HepG2 (cell line): ENCODE data around the gene CHMP1A. TPM values are rescaled to one million over a fixed set of nuclear protein-coding genes. Genes with fewer than 3 reads are reported as not detected.

Experiments
- ATF7-NPFF ChIP-seq: sonication (generic); formaldehyde crosslinking; IDR thresholded peaks from 2 replicates; pipeline ENCODE4 v1.8.1; 2023; ENCODE audit warnings: mild to moderate bottlenecking, low read depth, missing genetic modification reagents, moderate library complexity
- FLYWCH1 ChIP-seq: sonication (generic); formaldehyde crosslinking; IDR thresholded peaks from 2 replicates; pipeline ENCODE4 v1.8.1; 2023; ENCODE audit warnings: mild to moderate bottlenecking, missing genetic modification reagents
- GATA4 ChIP-seq: sonication (generic); IDR thresholded peaks from 2 replicates; pipeline ENCODE4 v1.6.1; 2016; ENCODE audit warnings: antibody characterized with exemption, low read depth, borderline replicate concordance
- HDAC1 ChIP-seq: sonication (generic); formaldehyde crosslinking; IDR thresholded peaks from 2 replicates; pipeline ENCODE4 v1.5.1; 2020; ENCODE audit warnings: mild to moderate bottlenecking, missing genetic modification reagents
- HNF4G ChIP-seq, 2 experiments: sonication (generic) in 1 of 2; formaldehyde crosslinking in 1 of 2; IDR thresholded peaks; 2 replicates each; pipeline versions ENCODE4 v1.4.0 to v1.6.1; 2011 to 2020; ENCODE audit warnings: borderline replicate concordance in 2 of 2, low read depth in 2 of 2, mild to moderate bottlenecking in 2 of 2, low read length in 1 of 2, missing genetic modification reagents in 1 of 2, moderate library complexity in 1 of 2
- HOXA3 ChIP-seq: sonication (generic); formaldehyde crosslinking; IDR thresholded peaks from 2 replicates; pipeline ENCODE4 v1.5.0; 2020; ENCODE audit warnings: missing genetic modification reagents
- KLF12 ChIP-seq: sonication (generic); formaldehyde crosslinking; IDR thresholded peaks from 2 replicates; pipeline ENCODE4 v1.4.0; 2020; ENCODE audit warnings: missing genetic modification reagents, borderline replicate concordance
- MTA1 ChIP-seq: sonication (generic); formaldehyde crosslinking; IDR thresholded peaks from 2 replicates; pipeline ENCODE4 v1.4.0; 2020; ENCODE audit warnings: missing genetic modification reagents, mild to moderate bottlenecking, borderline replicate concordance
- NFE2L1 ChIP-seq: sonication (generic); formaldehyde crosslinking; IDR thresholded peaks from 2 replicates; pipeline ENCODE4 v1.4.0; 2020; ENCODE audit warnings: missing genetic modification reagents, mild to moderate bottlenecking, borderline replicate concordance
- NONO ChIP-seq, 2 experiments: fragments of 450-650 bp in 1 of 2; sonication (generic) in 1 of 2; formaldehyde crosslinking in 1 of 2; IDR thresholded peaks in 1 of 2; conservative IDR thresholded peaks in 1 of 2; 2 replicates each; pipeline versions ENCODE4 v1.6.1 to v1.8.0; 2017 to 2022; ENCODE audit warnings: mild to moderate bottlenecking in 1 of 2, missing genetic modification reagents in 1 of 2, moderate library complexity in 1 of 2
- PRPF4 ChIP-seq: fragments of 200-400 bp; formaldehyde crosslinking; IDR thresholded peaks from 2 replicates; pipeline ENCODE4 v1.6.1; 2016; ENCODE audit warnings: low read length, low read depth; ENCODE audit not compliant: poor library complexity, severe bottlenecking
- RAD21 ChIP-seq: fragments of 450-650 bp; formaldehyde crosslinking; IDR thresholded peaks from 2 replicates; pipeline ENCODE4 v1.5.0; 2020; ENCODE audit warnings: mild to moderate bottlenecking
- SIN3B ChIP-seq: fragments of 150-350 bp; IDR thresholded peaks from 2 replicates; pipeline ENCODE4 v1.6.1; 2014; ENCODE audit warnings: low read length
- SIX4 ChIP-seq: sonication (generic); formaldehyde crosslinking; IDR thresholded peaks from 2 replicates; pipeline ENCODE4 v1.4.0; 2020; ENCODE audit warnings: missing genetic modification reagents
- SRSF4 ChIP-seq: fragments of 200-400 bp; formaldehyde crosslinking; IDR thresholded peaks from one replicate; pipeline ENCODE4 v1.6.1; 2018; ENCODE audit warnings: mild to moderate bottlenecking, low read depth, low read length, moderate library complexity; ENCODE audit not compliant: poor library complexity, severe bottlenecking
- TEAD3 ChIP-seq: optimal IDR thresholded peaks from 2 replicates; pipeline ENCODE3; 2016; ENCODE audit warnings: borderline replicate concordance
- TP53 ChIP-seq: sonication (generic); formaldehyde crosslinking; conservative IDR thresholded peaks from 2 replicates; pipeline ENCODE4 v1.4.0; 2020; ENCODE audit warnings: missing genetic modification reagents
- ZNF12 ChIP-seq: sonication (generic); formaldehyde crosslinking; IDR thresholded peaks from 2 replicates; pipeline ENCODE4 v1.5.0; 2020; ENCODE audit warnings: missing genetic modification reagents
- ZNF256 ChIP-seq: sonication (generic); formaldehyde crosslinking; conservative IDR thresholded peaks from 2 replicates; pipeline ENCODE4 v1.4.0; 2020; ENCODE audit warnings: missing genetic modification reagents
- ZNF589 ChIP-seq: sonication (generic); formaldehyde crosslinking; conservative IDR thresholded peaks from 2 replicates; pipeline ENCODE4 v1.8.0; 2022; ENCODE audit warnings: mild to moderate bottlenecking, moderate library complexity, missing genetic modification reagents
- ZNF619 ChIP-seq: sonication (generic); formaldehyde crosslinking; IDR thresholded peaks from 2 replicates; pipeline ENCODE4 v1.4.0; 2020; ENCODE audit warnings: mild to moderate bottlenecking, missing genetic modification reagents
- ZNF652 ChIP-seq: IDR thresholded peaks from 2 replicates; pipeline ENCODE4 v1.6.1; 2016; ENCODE audit warnings: low read depth, borderline replicate concordance
- ZNF777 ChIP-seq: sonication (generic); formaldehyde crosslinking; IDR thresholded peaks from 2 replicates; pipeline ENCODE4 v1.4.0; 2020; ENCODE audit warnings: missing genetic modification reagents
- ZNF788 ChIP-seq: sonication (generic); formaldehyde crosslinking; IDR thresholded peaks from 2 replicates; pipeline ENCODE4 v1.5.0; 2020; ENCODE audit warnings: mild to moderate bottlenecking, missing genetic modification reagents, borderline replicate concordance
- polyA plus RNA-seq, 8 experiments: library from polyadenylated mRNA; depleted of rRNA in 3 of 8; stranded (reverse) in 7 of 8; unstranded in 1 of 8; fragments of >200 nt; fragmentation: Illumina TruSeq in 4 of 8; extraction: Trizol in 4 of 8; gene quantifications; 2 replicates each; pipeline versions ENCODE4 v1.2.1 to v1.2.3, GENCODE V29; 2011 to 2016; ENCODE audit warnings: low read depth in 4 of 8, missing spikeins in 1 of 8, mixed read lengths in 1 of 8; ENCODE audit not compliant: insufficient read depth in 1 of 8
- total RNA-seq, 5 experiments: library from RNA; depleted of rRNA; stranded (reverse); fragments of >200 nt; fragmentation: Illumina TruSeq; extraction: Trizol; gene quantifications; 2 replicates each; pipeline ENCODE4 v1.2.3, GENCODE V29; 2016; ENCODE audit warnings: low read depth in 1 of 5
- TF ChIP-seq, protein P1 (sequence below): sonication (generic); formaldehyde crosslinking; IDR thresholded peaks from 2 replicates; pipeline ENCODE4 v1.8.1; 2023; ENCODE audit warnings: mild to moderate bottlenecking, inconsistent platforms, moderate library complexity, missing genetic modification reagents, borderline replicate concordance
- TF ChIP-seq, protein P2 (sequence below): sonication (generic); formaldehyde crosslinking; IDR thresholded peaks from 2 replicates; pipeline ENCODE4 v1.5.1; 2020; ENCODE audit warnings: mild to moderate bottlenecking, missing genetic modification reagents, borderline replicate concordance

The CHMP1A gene
- total and polyA plus RNA-seq, 2 of the 13 experiments (the other 11 are each of a cell fraction or from before 2014, with no cell fraction given) = 69.4 to 73.3 TPM

DNA sequence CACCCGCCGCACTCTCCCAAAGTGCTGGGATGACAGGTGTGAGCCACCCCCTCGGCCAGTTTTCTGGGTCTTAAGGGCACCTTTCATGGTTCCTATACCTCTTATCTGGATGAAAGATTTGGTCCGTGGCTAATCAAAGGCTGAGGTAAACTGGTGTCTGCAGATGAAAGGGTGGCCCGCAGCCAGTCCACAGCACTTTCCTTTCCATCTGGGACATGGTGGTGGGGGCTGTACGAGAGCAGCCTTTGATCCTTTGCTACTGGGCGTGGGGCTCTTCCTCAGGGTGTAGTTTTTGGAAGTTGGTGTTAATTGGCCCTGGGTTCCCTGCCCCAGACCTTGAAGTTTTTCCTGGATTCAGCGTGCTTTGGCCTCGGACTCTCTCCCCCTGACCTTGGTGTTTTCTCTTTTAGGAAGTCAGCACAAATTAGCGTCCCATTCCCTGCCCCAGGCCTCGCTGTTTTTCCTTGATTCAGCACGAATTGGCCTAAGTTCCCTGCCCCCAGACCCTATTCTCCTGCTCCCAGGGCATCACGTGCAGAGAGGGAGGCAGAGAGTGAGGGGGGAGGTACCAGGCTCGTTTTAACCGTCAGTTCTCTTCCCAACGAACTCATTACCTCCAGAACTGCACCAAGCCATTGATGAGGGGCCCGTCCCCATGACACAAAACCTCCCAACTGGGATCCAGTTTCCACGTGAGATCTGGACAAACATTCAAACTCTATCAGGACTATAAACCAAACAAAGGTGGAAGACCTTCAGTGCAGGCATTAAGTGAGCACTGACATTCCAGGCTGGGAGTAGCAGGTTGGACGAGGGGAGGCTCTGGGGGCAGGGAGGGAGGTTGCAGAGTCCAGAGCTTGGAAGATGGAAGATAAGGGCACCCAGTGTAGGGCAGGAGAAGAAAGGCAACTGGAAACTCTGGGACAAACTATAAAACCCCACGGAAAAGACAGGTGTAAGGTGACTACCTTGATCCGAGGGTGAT is 32.4 kb downstream of the CHMP1A start (continued):
- no peak for TF ChIP-seq ZNF12 (CRISPR knock-in tag)
- no peak for TF ChIP-seq ZNF589 (CRISPR knock-in tag)
- TF ChIP-seq ZNF619 = 0 out of 2 replicates have a peak, but pooled peaks have one; percentile 20
- TF ChIP-seq TP53 (CRISPR knock-in tag) = no peak
- TF ChIP-seq, protein P1, sequence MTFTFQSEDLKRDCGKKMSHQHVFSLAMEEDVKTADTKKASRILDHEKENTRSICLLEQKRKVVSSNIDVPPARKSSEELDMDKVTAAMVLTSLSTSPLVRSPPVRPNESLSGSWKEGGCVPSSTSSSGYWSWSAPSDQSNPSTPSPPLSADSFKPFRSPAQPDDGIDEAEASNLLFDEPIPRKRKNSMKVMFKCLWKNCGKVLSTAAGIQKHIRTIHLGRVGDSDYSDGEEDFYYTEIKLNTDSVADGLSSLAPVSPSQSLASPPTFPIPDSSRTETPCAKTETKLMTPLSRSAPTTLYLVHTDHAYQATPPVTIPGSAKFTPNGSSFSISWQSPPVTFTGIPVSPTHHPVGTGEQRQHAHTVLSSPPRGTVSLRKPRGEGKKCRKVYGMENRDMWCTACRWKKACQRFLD (CRISPR knock-in tag) = no peak
- TF ChIP-seq GATA4 = peak; percentile 32; the same call in 1 of the 2 replicates
- TF ChIP-seq ZNF652 (CRISPR knock-in tag) = no peak
- TF ChIP-seq KLF12 = 0 out of 2 replicates have a peak, but pooled peaks have one; percentile 57
- TF ChIP-seq, protein P2, sequence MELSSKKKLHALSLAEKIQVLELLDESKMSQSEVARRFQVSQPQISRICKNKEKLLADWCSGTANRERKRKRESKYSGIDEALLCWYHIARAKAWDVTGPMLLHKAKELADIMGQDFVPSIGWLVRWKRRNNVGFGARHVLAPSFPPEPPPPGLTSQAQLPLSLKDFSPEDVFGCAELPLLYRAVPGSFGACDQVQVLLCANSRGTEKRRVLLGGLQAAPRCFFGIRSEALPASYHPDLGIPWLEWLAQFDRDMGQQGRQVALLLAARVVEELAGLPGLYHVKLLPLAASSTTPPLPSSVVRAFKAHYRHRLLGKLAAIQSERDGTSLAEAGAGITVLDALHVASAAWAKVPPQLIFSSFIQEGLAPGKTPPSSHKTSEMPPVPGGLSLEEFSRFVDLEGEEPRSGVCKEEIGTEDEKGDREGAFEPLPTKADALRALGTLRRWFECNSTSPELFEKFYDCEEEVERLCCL = no peak
- TF ChIP-seq ATF7-NPFF (CRISPR knock-in tag) = no peak
- no peak for TF ChIP-seq SIN3B
- no peak; the same call in 1 of the 2 replicates for TF ChIP-seq MTA1 (CRISPR knock-in tag)
- peak; percentile 85 for TF ChIP-seq TEAD3
- TF ChIP-seq NONO (IDR thresholded peaks at IDR 0.05) = no peak
- 0 out of 2 replicates have a peak, but pooled peaks have one; percentile 45 for TF ChIP-seq NONO (CRISPR knock-in tag; conservative IDR thresholded peaks at IDR 0.05)
- peak; percentile 66; the same call in 1 of the 2 replicates for TF ChIP-seq HNF4G (IDR thresholded peaks at IDR 0.05; ENCODE audit: borderline replicate concordance, low read depth, low read length)
- no peak for TF ChIP-seq HNF4G (CRISPR knock-in tag; IDR thresholded peaks at IDR 0.05; ENCODE audit: borderline replicate concordance, low read depth)
- no peak for TF ChIP-seq PRPF4
- 0 out of 2 replicates have a peak, but pooled peaks have one; percentile 14 for TF ChIP-seq NFE2L1 (CRISPR knock-in tag)
- TF ChIP-seq SIX4 = 0 out of 2 replicates have a peak, but pooled peaks have one; percentile 34
- peak; percentile 77; the same call in 1 of the 2 replicates for TF ChIP-seq ZNF788 (CRISPR knock-in tag)
- 0 out of 2 replicates have a peak, but pooled peaks have one; percentile 47 for TF ChIP-seq ZNF256 (CRISPR knock-in tag)
- TF ChIP-seq ZNF777 (CRISPR knock-in tag) = 0 out of 2 replicates have a peak, but pooled peaks have one; percentile 23
- peak; percentile 36; the same call in 1 of the 2 replicates for TF ChIP-seq HDAC1 (CRISPR knock-in tag)
- peak; percentile 53; the same call in 1 of the 2 replicates for TF ChIP-seq HOXA3 (CRISPR knock-in tag)
- TF ChIP-seq SRSF4 = no peak
- TF ChIP-seq RAD21 (CRISPR knock-in tag) = 0 out of 2 replicates have a peak, but pooled peaks have one; percentile 8
- TF ChIP-seq FLYWCH1 = no peak
